GM19099 (cell line): Measurements from ENCODE around the gene DCAF6.

Source experiments
- POLR2A ChIP-seq: IDR thresholded peaks from 3 replicates; pipeline ENCODE4 v1.6.1; 2011; ENCODE audit warnings: low read depth; ENCODE audit not compliant: insufficient read length; ENCODE audit errors: extremely low read depth

The DCAF6 gene

GRCh38 chr1:167936068-167936929 is at the start of gene DCAF6:
Gene DCAF6, plus strand, starts transcription at chr1:167936683. Its CDS starts 229 bp downstream, at chr1:167936912.
- TF ChIP-seq POLR2A, result peak; percentile 91

- TF ChIP-seq POLR2A, result no peak
Measured at GRCh38 chr1:167890400-167890799, 46.1 kb upstream of the DCAF6 start.

- TF ChIP-seq POLR2A, result no peak
Measured at GRCh38 chr1:167893798-167894197, 42.7 kb upstream of the DCAF6 start.

GRCh38 chr1:167898578-167899222 is 37.8 kb upstream of the DCAF6 start:
- no peak for TF ChIP-seq POLR2A

- TF ChIP-seq POLR2A, result no peak
Measured at GRCh38 chr1:167899253-167899681, 37.2 kb upstream of the DCAF6 start.

- TF ChIP-seq POLR2A, result no peak
Measured at GRCh38 chr1:167900907-167901306, 35.6 kb upstream of the DCAF6 start.

GRCh38 chr1:167904652-167905130 is 31.8 kb upstream of the DCAF6 start:
- no peak for TF ChIP-seq POLR2A

GRCh38 chr1:167905182-167905581 is 31.3 kb upstream of the DCAF6 start:
- TF ChIP-seq POLR2A, result no peak

GRCh38 chr1:167905671-167906070 is 30.8 kb upstream of the DCAF6 start:
- TF ChIP-seq POLR2A, result no peak

- TF ChIP-seq POLR2A, result no peak
Measured at GRCh38 chr1:167909691-167910180, 26.7 kb upstream of the DCAF6 start.

- no peak for TF ChIP-seq POLR2A
Measured at GRCh38 chr1:167910530-167910929, 26.0 kb upstream of the DCAF6 start.

GRCh38 chr1:167911413-167911812 is 25.1 kb upstream of the DCAF6 start:
- TF ChIP-seq POLR2A, result no peak

GRCh38 chr1:167912294-167912693 is 24.2 kb upstream of the DCAF6 start:
- TF ChIP-seq POLR2A, result no peak

GRCh38 chr1:167913895-167914496 is 22.5 kb upstream of the DCAF6 start, which contains the start of gene ADCY10:
Gene ADCY10, minus strand, starts transcription at chr1:167914134. Its CDS starts 8,994 bp downstream, at chr1:167905140.
- TF ChIP-seq POLR2A, result no peak

- TF ChIP-seq POLR2A, result no peak
Measured at GRCh38 chr1:167915569-167915968, 20.9 kb upstream of the DCAF6 start.
